GM20000 (cell line): ENCODE data around the gene EYA3.

Experiments
- DNase-seq: peaks from one replicate; pipeline ENCODE4 v3.0.0; 2012; ENCODE audit warnings: low spot score
- TF ChIP-seq, protein P1 (sequence below): IDR thresholded peaks from 2 replicates; pipeline ENCODE4 v1.5.1; 2012; ENCODE audit warnings: mild to moderate bottlenecking, control low read depth; ENCODE audit errors: extremely low read depth, missing control alignments

EYA3 gene

DNA sequence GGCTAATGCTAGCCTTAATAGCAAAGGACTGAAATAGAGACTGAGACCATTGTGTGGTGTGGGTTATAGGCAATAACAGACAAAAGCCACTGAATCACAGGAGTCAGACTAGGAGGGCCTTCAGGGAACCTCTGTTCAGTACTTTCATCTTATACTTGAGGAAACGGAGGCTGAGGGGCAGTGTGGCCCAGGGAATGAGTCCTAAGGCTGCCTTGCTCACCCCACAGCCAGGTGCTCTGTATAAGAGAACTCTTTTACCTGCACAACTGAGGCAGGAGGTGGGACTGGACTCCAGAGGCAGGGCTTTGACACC is 150.9 kb downstream of the EYA3 start:
- TF ChIP-seq, protein P1, sequence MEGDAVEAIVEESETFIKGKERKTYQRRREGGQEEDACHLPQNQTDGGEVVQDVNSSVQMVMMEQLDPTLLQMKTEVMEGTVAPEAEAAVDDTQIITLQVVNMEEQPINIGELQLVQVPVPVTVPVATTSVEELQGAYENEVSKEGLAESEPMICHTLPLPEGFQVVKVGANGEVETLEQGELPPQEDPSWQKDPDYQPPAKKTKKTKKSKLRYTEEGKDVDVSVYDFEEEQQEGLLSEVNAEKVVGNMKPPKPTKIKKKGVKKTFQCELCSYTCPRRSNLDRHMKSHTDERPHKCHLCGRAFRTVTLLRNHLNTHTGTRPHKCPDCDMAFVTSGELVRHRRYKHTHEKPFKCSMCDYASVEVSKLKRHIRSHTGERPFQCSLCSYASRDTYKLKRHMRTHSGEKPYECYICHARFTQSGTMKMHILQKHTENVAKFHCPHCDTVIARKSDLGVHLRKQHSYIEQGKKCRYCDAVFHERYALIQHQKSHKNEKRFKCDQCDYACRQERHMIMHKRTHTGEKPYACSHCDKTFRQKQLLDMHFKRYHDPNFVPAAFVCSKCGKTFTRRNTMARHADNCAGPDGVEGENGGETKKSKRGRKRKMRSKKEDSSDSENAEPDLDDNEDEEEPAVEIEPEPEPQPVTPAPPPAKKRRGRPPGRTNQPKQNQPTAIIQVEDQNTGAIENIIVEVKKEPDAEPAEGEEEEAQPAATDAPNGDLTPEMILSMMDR = no peak
- no peak for DNase-seq

DNA sequence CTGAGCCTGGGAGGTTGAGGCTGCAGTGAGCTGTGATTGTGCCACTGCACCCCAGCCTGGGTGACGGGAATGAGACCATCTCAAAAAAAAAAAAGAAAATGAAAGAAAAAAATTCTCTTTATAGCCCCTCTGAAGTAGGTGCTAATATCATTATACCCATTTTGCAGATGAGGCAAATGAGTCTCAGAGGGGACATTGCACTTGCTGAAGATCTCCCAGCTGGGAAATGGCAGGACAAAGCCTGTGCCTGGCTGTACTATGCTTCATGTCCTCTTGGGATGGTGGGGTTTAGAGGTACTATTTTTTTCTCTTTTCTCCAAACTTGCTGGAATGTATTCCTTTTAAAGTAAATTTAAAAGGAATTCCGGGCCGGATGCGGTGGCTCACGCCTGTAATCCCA is 152.0 kb downstream of the EYA3 start:
- TF ChIP-seq, protein P1 = no peak
- DNase-seq = no peak

DNA sequence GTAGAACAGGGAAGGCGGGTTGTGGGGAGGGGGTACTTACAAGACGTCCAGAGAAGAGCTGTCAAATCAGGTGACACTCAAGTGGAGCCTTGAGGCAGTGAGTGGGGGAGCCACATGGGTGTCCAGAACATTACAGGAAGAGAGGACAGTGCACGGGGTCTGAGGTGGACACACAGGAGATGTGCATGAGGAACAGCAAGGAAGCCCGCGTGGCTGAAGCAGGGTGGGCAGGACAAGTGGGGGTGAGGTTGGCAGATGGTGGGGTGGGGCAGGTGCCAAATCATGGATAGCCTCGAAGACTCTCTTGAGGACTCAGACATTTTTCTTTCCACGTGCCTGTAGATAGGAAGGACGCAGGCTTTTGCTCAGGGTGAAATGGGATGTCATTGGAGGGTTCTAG is 152.7 kb downstream of the EYA3 start:
- TF ChIP-seq, protein P1 = no peak
- no peak for DNase-seq

DNA sequence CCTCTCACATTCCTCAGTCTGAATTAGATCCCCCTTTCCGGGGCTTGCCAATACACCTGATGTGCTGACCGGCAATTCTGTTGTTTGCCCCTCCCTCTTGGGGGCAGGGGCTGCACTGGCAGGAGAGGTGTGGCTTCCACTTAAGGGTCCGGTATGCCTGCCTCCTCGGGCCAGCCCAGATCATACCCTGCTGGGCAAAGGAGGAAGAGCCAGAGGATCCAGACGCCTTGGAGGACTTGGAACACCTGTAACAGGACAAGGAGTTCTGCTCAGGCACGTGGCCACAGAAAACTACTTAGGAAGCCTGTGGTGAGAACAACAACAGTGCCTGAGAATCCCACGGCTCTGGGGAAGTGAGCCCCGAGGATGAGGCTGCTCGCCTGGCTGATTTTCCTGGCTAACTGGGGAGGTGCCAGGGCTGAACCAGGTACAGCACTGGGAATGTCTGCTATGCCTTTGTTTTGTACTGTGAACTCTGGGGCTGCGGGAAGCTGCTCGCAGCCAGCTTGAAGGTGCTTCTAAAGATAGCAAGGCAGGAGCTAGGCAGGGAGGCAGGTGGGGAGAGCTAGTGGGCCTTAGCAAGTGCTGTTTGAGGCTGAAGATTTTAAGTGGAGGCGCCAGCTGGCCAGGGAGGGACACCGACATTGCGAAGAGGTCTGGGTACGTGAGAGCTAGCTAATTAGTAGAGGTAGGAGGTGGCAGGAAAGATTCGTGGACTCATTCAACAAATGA is 153.4 kb downstream of the EYA3 start, which contains the start of gene SMPDL3B:
Gene SMPDL3B (plus strand): TSS at position 183 of the 732 bp plus-strand sequence. CDS start 184 bp downstream, at position 367.
- TF ChIP-seq, protein P1 = no peak
- no peak for DNase-seq

DNA sequence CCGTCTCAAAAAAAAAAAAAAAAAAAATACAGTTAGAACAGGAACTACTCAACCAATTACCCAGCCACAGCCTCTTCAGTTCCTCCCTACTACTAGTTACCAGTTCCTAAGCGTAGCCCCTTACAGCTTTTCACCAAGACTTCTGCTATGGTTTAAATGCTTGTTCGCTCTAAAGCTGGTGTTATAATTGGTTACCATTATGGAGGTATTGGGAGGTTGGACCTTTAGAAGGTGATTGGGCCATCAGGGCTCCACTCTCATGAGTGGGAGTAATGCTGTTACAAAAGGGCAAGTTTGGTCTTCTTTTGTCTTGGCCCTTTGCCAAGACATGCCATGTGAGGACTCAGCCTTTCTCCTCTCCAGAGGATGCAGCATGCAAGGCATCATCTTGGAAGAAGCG is 156.7 kb downstream of the EYA3 start:
- TF ChIP-seq, protein P1 = no peak
- DNase-seq = no peak

DNA sequence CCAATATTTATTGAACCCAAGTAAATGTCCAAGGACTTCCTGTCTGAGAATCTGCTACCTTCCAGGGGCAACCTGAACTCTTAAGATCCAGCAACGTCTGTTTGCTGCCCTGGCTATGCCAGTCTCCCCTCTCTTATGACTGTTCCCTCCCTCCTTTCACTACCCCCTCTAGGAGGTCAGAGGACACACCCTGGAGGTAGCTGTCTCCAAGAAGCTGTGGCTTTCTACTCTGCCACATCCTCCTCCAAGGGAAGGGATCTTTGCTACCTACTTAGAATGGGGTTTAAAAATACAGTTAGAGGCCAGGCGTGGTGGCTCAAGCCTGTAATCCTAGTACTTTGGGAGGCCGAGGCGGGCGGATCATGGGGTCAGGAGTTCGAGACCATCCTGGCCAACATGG is 157.2 kb downstream of the EYA3 start:
- no peak for DNase-seq
- TF ChIP-seq, protein P1 = no peak

DNA sequence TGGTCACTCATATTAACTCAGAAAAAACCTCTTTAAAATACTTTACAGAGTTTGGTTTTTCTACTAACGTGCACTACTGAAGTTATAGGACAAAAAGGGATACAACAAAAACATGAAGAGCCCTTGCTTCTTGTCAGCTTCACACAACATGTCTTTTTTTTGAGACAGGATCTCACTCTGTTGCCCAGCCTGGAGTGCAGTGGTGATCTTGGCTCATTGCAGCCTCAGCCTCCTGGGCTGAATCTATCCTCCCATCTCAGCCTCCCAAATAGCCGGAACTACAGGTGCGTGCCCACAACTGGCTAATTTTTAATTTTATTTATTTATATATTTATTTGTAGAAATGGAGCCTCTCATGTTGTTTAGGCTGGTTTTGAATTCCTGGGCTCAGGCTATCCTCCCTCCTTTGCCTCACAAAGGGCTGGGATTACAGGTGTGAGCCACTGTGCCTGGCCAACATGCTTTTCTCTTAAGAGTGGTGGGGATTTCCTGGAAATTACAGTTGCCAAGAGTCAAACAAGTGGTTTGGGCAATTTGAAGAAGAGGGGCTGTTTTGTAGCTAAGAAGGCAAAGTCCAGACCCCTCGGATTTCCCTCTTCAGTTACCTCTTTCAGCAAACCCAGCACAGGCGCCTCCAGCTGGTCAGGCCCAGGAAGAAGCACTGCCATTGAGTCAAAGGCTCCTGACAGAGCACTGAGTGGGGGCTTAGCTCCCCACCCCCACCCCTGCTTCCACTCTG is 160.0 kb downstream of the EYA3 start:
- TF ChIP-seq, protein P1 = no peak
- no peak for DNase-seq
